ENCODE results near the gene KRTAP9-7.
"Not testable (repeated sequence)": the region's sequence is repeated elsewhere in the genome, so short reads cannot be mapped to it uniquely, and the experiment has no call there.

The KRTAP9-7 gene, protein sequence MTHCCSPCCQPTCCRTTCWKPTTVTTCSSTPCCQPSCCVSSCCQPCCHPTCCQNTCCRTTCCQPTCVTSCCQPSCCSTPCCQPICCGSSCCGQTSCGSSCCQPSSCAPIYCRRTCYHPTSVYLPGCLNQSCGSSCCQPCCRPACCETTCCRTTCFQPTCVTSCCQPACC

DNA sequence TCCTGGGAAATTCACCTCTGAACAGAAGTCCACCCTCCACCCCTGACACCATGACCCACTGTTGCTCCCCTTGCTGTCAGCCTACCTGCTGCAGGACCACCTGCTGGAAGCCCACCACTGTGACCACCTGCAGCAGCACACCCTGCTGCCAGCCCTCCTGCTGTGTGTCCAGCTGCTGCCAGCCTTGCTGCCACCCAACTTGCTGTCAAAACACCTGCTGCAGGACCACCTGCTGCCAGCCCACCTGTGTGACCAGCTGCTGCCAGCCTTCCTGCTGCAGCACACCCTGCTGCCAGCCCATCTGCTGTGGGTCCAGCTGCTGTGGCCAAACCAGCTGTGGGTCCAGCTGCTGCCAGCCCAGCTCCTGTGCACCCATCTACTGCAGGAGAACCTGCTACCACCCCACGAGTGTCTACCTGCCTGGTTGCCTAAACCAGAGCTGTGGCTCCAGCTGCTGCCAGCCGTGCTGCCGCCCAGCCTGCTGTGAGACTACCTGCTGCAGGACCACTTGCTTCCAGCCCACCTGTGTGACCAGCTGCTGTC, at the start of gene KRTAP9-7:
KRTAP9-7 (plus strand) TSS at position 51 of the 543 bp plus-strand sequence; CDS start at position 51, 0 bp downstream.
- DNase-seq (ENCODE audit: low read depth in 1 of 2, low spot score in 1 of 2): not testable (repeated sequence)

DNA sequence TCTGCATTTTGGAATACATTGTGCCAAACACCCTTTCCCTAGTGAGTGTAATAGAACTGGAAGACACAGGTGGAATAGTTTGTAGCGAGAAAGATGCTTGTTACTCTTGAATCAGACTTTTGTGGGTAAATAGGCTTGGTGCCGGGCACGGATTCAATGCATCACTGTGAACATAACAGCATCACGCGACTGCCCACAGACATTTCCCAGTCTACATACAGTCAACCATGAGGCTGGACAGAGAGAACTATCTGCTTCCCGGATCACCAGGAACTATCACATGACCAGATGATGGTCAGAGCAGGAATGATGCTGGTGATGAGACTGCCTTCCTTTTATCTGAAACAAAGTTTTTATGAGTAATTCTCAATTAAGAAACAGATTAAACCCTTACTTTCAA, 49.4 kb upstream of the KRTAP9-7 start:
- no peak for DNase-seq (ENCODE audit: low read depth in 1 of 2, low spot score in 1 of 2)

DNA sequence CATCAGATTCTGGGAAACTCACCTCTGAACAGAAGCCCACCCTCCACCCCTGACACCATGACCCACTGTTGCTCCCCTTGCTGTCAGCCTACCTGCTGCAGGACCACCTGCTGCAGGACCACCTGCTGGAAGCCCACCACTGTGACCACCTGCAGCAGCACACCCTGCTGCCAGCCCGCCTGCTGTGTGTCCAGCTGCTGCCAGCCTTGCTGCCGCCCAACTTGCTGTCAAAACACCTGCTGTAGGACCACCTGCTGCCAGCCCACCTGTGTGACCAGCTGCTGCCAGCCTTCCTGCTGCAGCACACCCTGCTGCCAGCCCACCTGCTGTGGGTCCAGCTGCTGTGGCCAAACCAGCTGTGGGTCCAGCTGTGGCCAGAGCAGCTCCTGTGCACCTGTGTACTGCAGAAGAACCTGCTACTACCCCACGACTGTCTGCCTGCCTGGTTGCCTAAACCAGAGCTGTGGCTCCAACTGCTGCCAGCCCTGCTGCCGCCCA, 48.9 kb upstream of the KRTAP9-7 start, which contains the start of gene KRTAP9-2:
KRTAP9-2 (plus strand) TSS at position 51 of the 498 bp plus-strand sequence; CDS start at position 58, 7 bp downstream.
- not testable (repeated sequence) for DNase-seq (ENCODE audit: low read depth in 1 of 2, low spot score in 1 of 2)

DNA sequence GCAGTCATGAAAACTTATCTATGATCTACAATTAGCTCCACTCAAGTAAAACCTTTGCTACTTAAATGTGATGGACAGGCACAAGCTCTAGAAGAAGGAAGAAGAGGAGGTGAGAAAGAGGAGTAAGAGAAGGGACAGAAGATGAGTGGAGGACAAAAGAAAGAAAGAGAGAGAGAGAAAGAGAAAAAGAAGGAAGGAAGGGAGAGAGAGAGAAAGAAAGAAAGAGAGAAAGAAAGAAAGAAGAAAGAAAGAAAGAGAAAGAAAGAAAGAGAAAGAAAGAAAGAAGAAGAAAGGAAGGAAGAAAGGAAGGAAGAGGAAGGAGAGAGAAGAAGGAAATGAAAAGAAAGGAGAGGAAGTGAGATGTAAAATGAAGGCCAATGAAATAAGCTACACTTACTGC, 45.4 kb upstream of the KRTAP9-7 start:
- DNase-seq (ENCODE audit: low read depth in 1 of 2, low spot score in 1 of 2): no peak

DNA sequence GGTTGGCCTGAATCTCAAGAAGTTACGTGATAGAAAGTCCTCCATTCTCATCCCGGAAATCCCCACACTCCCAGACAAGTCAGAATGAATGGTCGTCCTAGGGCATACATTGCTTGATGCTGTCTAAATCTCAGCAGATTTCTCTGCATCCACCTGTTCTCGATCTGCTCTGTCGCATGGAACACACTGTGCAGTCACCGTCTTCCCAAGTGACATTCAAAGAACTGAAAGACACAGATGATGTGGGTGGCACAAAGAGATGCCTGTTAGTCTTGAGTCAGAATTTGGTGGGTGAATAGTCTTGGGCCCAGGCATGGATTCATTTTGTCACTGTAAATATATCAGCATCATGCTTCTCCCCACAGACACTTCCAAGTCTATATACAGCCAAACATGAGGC, 43.8 kb upstream of the KRTAP9-7 start:
- no peak for DNase-seq (ENCODE audit: low read depth in 1 of 2, low spot score in 1 of 2)

DNA sequence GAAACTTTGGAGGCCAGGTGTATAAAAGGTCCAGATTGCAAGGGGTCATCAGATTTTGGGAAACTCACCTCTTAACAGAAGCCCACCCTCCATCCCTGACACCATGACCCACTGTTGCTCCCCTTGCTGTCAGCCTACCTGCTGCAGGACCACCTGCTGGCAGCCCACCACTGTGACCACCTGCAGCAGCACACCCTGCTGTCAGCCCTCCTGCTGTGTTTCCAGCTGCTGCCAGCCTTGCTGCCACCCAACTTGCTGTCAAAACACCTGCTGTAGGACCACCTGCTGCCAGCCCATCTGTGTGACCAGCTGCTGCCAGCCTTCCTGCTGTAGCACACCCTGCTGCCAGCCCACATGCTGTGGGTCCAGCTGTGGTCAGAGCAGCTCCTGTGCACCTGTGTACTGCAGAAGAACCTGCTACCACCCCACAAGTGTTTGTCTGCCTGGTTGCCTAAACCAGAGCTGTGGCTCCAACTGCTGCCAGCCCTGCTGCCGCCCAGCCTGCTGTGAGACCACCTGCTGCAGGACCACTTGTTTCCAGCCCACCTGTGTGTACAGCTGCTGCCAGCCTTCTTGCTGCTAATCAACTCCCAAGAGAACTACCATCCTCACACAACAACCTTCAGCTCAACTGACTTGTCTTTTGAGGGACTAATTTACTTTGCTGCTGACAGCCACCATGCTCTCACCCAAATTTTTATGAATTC, 42.9 kb upstream of the KRTAP9-7 start, which contains the start of gene KRTAP9-3:
KRTAP9-3 (plus strand) TSS at position 51 of the 707 bp plus-strand sequence; CDS start at position 104, 53 bp downstream.
- DNase-seq (ENCODE audit: low read depth in 1 of 2, low spot score in 1 of 2): not testable (repeated sequence)

DNA sequence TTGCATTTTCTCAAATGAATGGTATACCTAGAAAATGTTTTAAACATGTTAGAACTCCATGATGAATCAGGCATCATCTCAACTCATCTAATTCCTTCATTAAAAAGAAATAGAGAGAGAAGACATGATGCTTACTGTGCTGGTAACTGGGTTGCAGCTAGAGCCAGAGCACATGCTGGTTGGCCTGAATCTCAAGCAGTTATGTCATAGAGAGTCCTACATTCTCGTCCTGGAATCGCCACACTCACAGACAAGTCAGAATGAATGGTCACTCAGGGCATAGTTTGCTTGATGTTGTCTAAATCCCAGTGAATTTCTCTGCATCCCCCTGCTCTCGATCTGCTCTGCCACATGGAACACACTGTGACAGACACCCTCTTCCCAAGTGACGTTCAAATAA, 38.4 kb upstream of the KRTAP9-7 start:
- DNase-seq (ENCODE audit: low read depth in 1 of 2, low spot score in 1 of 2): not testable (repeated sequence)

DNA sequence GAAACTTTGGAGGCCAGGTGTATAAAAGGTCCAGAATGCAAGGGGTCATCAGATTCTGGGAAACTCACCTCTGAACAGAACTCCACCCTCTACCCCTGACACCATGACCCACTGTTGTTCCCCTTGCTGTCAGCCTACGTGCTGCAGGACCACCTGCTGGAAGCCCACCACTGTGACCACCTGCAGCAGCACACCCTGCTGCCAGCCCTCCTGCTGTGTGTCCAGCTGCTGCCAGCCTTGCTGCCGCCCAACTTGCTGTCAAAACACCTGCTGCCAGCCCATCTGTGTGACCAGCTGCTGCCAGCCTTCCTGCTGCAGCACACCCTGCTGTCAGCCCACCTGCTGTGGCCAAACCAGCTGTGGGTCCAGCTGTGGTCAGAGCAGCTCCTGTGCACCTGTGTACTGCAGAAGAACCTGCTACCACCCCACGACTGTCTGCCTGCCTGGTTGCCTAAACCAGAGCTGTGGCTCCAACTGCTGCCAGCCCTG, 37.5 kb upstream of the KRTAP9-7 start, which contains the start of gene KRTAP9-8:
KRTAP9-8 (plus strand) TSS at position 51 of the 489 bp plus-strand sequence; CDS start at position 104, 53 bp downstream.
- DNase-seq (ENCODE audit: low read depth in 1 of 2, low spot score in 1 of 2): not testable (repeated sequence)

DNA sequence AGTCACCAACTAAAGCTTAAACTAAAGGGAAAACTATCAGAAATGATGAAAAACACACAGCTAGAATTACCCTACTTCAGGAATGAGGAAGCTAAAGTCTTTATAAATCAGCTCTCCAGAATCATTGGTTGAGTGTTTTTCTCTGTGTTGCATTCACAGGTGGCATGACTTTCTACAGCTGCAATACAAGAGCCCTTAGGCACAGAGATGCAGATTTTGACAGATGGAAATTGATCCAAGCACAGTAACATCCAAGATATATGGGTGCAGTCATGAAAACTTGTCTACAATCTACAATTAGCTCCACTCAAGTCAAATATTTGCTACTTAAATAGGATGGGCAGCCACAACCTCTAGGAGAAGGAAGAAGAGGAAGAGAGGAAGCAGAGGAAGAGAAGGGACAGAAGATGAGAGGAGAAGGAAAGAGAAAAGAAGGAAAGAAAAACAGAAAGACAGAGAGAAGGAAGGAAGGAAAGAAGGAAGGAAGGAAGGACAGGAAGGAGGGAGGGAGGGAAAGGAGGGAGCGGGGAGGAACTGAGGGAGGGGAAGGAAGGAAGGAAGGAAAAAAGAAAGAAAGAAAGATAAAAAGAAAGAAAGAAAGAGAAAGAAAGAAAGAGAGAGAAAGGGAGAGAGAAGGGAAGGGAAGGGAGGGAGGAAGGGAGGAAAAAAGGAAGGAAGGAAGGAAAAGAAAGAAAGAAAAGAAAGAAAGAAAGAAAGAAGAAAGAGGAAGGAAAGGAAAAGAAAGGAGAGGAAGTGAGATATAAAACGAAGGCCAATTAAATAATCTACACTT, 28.3 kb upstream of the KRTAP9-7 start:
- DNase-seq (ENCODE audit: low read depth in 1 of 2, low spot score in 1 of 2): not testable (repeated sequence)

DNA sequence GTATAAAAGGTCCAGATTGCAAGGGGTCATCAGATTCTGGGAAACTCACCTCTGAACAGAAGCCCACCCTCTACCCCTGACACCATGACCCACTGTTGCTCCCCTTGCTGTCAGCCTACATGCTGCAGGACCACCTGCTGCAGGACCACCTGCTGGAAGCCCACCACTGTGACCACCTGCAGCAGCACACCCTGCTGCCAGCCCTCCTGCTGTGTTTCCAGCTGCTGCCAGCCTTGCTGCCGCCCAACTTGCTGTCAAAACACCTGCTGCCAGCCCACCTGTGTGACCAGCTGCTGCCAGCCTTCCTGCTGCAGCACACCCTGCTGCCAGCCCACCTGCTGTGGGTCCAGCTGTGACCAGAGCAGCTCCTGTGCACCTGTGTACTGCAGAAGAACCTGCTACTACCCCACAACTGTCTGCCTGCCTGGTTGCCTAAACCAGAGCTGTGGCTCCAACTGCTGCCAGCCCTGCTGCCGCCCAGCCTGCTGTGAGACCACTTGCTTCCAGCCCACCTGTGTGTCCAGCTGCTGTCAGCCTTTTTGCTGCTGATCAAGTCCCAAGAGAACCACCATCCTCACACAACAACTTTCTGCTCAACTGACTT, 25.8 kb upstream of the KRTAP9-7 start, which contains the start of gene KRTAP9-4:
KRTAP9-4 (plus strand) TSS at position 51 of the 604 bp plus-strand sequence; CDS start at position 85, 34 bp downstream.
- DNase-seq (ENCODE audit: low read depth in 1 of 2, low spot score in 1 of 2): not testable (repeated sequence)

DNA sequence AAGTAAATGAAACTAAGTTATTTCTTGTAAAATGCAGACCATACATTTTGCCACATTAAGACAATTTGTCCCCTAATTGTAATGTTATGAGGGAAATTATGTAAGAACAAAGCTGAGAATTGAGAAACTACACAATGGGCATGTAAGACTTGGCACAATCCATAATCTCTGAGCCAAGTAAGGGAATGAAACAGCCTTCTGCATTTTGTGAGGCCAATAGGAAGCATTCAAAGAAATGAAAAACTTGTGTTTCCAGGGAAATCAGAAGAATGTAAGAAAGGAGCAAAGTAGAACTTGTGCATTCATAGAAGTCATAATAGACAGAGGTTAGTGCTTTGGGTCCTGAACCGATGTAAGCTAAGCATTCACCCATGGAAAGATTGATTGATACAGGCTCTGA, 24.2 kb upstream of the KRTAP9-7 start:
- no peak for DNase-seq (ENCODE audit: low read depth in 1 of 2, low spot score in 1 of 2)

DNA sequence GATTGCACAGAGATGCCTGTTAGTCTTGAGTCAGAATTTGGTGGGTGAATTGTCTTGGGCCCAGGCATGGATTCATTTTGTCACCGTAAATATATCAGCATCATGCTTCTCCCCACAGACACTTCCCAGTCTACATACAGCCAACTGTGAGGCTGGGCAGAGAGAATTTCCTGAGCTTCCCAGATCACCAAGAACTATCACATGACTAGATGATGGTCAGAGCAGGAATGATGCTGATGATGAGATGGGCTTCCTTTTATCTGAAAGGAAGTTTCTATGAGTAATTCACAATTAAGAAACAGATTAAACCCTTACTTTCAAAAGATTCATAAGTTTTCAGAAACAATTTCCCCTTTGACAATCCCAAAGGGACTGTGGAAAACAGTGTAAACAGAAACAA, 20.6 kb upstream of the KRTAP9-7 start:
- no peak for DNase-seq (ENCODE audit: low read depth in 1 of 2, low spot score in 1 of 2)

DNA sequence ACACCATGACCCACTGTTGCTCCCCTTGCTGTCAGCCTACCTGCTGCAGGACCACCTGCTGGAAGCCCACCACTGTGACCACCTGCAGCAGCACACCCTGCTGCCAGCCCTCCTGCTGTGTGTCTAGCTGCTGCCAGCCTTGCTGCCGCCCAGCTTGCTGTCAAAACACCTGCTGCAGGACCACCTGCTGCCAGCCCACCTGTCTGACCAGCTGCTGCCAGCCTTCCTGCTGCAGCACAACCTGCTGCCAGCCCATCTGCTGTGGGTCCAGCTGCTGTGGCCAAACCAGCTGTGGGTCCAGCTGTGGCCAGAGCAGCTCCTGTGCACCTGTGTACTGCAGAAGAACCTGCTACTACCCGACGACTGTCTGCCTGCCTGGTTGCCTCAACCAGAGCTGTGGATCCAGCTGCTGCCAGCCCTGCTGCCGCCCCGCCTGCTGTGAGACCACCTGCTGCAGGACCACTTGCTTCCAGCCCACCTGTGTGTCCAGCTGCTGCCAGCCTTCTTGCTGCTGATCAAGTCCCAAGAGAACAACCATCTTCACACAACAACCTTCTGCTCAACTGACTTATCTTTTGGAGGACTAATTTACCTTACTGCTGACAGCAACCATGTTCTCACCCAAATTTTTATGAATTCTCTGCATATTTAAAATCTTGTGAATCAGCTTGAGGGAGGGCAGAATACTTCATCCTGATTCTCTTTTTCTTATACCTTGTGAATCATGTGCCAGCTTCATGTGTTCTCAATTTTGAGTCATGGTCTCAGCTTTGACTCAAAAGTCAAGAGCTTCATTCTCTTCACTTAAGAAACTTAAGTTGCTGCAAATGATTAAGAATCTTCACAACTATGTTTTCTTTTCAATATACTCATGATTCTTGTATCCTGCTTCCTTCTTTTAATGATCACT, 19.9 kb upstream of the KRTAP9-7 start, which contains the start of gene KRTAP9-9:
KRTAP9-9 (plus strand) TSS at position 4 of the 910 bp plus-strand sequence.
- not testable (repeated sequence) for DNase-seq (ENCODE audit: low read depth in 1 of 2, low spot score in 1 of 2)

DNA sequence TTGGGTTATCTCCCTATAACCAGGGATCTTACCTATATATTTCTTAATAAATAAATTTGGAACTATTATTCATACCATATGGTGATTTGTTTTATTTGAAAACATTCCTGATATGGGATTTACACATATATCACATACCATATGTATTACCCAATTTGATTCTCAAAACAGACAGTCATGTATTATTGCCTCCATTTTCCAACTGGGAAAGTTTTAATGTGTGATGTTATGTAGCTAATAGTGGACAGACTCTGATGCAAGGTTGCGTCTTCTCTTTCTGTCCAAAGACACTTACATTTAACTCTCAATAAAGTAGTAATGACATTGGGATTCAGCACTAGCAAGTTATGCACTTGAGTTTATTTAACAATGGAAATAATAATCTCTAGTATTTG, 19.2 kb upstream of the KRTAP9-7 start:
- DNase-seq (ENCODE audit: low read depth in 1 of 2, low spot score in 1 of 2): no peak

DNA sequence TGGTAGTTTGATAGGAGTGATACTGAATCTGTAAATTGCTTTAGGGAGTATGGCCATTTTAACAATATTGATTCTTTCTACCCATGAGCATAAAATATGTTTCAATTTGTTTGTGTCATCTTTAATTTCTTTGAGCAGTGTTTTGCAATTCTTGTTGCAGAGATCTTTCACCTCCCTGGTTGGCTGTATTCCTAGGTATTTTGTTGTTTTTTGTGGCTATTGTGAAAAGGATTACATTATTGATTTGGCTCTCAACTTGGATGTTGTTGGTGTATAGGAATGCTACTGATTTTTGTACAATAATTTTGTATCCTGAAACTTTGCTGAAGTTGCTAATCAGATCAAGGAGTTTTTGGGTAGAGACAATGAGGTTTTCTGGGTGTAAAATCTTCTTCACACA, 17.1 kb upstream of the KRTAP9-7 start:
- no peak for DNase-seq (ENCODE audit: low read depth in 1 of 2, low spot score in 1 of 2)

DNA sequence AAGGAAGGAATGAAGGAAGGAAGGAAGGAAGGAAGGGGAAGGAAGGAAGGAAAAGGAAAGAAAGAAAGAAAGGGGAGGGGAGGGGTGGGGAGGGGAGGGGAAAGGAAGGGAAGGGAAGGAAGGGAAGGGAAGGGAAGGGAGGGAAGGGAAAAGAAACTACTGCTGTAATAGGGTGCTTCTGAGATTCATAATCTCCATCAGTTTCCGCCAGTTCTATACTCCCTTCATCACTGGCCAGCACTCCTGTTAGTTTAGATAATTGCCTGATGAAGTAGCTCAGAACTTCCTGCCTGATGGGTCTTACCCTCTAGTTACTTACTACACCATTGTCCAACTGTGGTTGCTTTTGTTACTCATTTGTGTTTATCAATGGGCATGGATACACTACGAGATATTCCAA, 12.3 kb upstream of the KRTAP9-7 start:
- DNase-seq (ENCODE audit: low read depth in 1 of 2, low spot score in 1 of 2): no peak

DNA sequence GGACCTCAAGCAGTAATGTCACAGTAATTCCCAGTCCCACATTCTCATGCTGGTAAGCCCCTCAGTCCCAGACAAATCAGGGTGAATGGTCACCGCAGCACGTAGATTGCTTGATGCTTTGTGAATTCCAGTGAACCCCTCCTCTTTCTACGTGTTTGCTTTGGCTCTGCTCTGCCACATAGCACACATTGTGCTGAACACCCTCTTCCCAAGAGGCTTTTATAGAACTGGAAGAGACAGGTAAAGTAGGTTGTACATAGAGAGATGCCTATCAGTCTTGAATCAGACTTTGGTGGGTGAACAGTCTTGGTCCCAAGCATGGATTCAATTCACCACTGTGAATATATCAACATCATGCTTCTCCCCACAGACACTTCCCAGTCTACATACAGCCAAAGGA, 10.9 kb upstream of the KRTAP9-7 start:
- DNase-seq (ENCODE audit: low read depth in 1 of 2, low spot score in 1 of 2): no peak

DNA sequence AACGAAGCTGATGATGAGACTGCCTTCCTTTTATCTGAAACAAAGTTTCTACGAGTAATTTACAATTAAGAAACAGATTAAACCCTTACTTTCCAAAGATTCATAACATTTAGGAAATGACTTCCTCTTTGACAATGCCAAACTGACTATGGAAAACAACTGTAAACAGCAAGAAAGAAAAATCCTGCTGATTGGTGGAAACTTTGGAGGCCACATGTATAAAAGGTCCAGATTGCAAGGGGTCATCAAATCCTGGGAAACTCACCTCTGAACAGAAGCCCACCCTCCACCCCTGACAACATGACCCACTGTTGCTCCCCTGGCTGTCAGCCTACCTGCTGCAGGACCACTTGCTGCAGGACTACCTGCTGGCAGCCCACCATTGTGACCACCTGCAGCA, 10.4 kb upstream of the KRTAP9-7 start, which contains the start of gene KRTAP9-6:
KRTAP9-6 (plus strand) TSS at position 301 of the 400 bp plus-strand sequence; CDS start at position 301, 0 bp downstream.
- DNase-seq (ENCODE audit: low read depth in 1 of 2, low spot score in 1 of 2): no peak

DNA sequence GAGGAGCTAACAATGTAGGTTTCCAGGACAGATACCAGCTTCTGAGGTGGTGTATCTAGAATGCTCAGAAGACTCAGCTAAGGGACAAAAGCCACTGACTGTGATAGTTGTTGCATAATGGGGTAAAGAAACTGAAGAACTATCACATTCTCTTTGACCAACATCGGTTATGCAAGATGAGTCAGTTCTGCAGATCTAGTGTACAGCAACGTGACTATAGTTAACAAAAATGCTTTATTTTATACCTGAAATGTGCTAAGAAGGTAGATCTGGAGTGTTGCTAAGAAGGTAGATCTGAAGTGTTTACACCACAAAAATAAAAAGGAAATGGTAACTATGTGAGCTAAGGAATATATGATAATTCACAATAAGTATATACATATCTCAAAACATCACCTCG, 7.8 kb upstream of the KRTAP9-7 start:
- DNase-seq (ENCODE audit: low read depth in 1 of 2, low spot score in 1 of 2): no peak

Measured in activated T-helper 1 cell treated with anti-CD3 and anti-CD28 coated beads, Interleukin-2, amount 50 U/mL, for 16 hours (primary cell).